B cell (primary cell): ENCODE measurements around the gene USP22. TPM values are rescaled to one million over a fixed set of nuclear protein-coding genes. Genes with fewer than 3 reads are reported as not detected.

Experiments
- ATAC-seq: fragments of 200-7000 bp; cut with Tn5 transposase; one replicate; pipeline ENCODE4 v1.10.0; 2021; ENCODE audit warnings: low read depth, mild to moderate bottlenecking, moderate number of reproducible peaks, moderate library complexity
- CTCF ChIA-PET: fragments of 350-600 bp; sonication (Branson Sonifier 250); formaldehyde crosslinking; loops from one replicate; lab custom pipeline; 2021; ENCODE audit warnings: antibody characterized with exemption, inconsistent platforms; lab: Charles Lee
- POLR2A ChIA-PET: fragments of 350-600 bp; sonication (Branson Sonifier 250); formaldehyde crosslinking; loops from one replicate; lab custom pipeline; 2021; ENCODE audit warnings: antibody characterized with exemption; lab: Charles Lee
- DNase-seq: peaks from one replicate; pipeline ENCODE4 v3.0.0; 2013
- H2AFZ ChIP-seq: 2 replicates; pipeline ENCODE4 v1.6.1; 2012; ENCODE audit warnings: mild to moderate bottlenecking, low read depth, low read length; ENCODE audit not compliant: insufficient read depth, poor library complexity, severe bottlenecking
- H3K27ac ChIP-seq, 2 donors: 1 replicate in 1 of 2; 2 replicates in 1 of 2; pipeline ENCODE4 v1.5.1; 2012 to 2013; ENCODE audit warnings: low read length in 2 of 2, mild to moderate bottlenecking in 2 of 2, moderate library complexity in 1 of 2
- H3K27me3 ChIP-seq, 4 experiments: fragments of 200-600 bp in 1 of 4; sonication (generic) in 1 of 4; replicated peaks in 1 of 4; 1 replicate in 2 of 4; 2 replicates in 2 of 4; pipeline versions ENCODE4 v1.6.1 to v1.7.0; 2013 to 2016; ENCODE audit warnings: low read length in 3 of 4, mild to moderate bottlenecking in 2 of 4, mixed read lengths in 1 of 4, moderate library complexity in 1 of 4; ENCODE audit not compliant: insufficient read depth in 4 of 4, control insufficient read depth in 3 of 4; ENCODE audit errors: control extremely low read depth in 1 of 4
- H3K36me3 ChIP-seq, 2 experiments: replicated peaks in 1 of 2; 1 replicate in 1 of 2; 2 replicates in 1 of 2; pipeline versions ENCODE4 v1.6.1 to v1.7.1; 2013; ENCODE audit warnings: low read length in 1 of 2; ENCODE audit not compliant: insufficient read depth in 2 of 2, control insufficient read depth in 1 of 2; ENCODE audit errors: control extremely low read depth in 1 of 2, extremely low read depth in 1 of 2
- H3K4me1 ChIP-seq, 2 donors: fragments of 200-600 bp in 1 of 2; sonication (generic) in 1 of 2; 1 replicate in 1 of 2; 2 replicates in 1 of 2; pipeline versions ENCODE4 v1.5.1 to v1.6.1; 2013 to 2017; ENCODE audit warnings: low read length in 2 of 2; ENCODE audit not compliant: control insufficient read depth in 2 of 2, insufficient read depth in 2 of 2
- H3K4me2 ChIP-seq: replicated peaks from 2 replicates; pipeline ENCODE3; 2012; ENCODE audit warnings: mild to moderate bottlenecking, low read depth, low read length; ENCODE audit not compliant: poor library complexity, severe bottlenecking
- H3K4me3 ChIP-seq, 5 experiments: fragments of 200-600 bp in 1 of 5; sonication (generic) in 1 of 5; 1 replicate in 3 of 5; 2 replicates in 2 of 5; pipeline versions ENCODE4 v1.5.1 to v1.7.0; 2011 to 2016; ENCODE audit warnings: low read length in 4 of 5, mild to moderate bottlenecking in 4 of 5, low read depth in 2 of 5, control low read depth in 1 of 5, moderate library complexity in 1 of 5; ENCODE audit not compliant: insufficient read depth in 1 of 5; ENCODE audit errors: control extremely low read depth in 1 of 5, extremely low read depth in 1 of 5
- H3K79me2 ChIP-seq: fragments of 200-600 bp; sonication (generic); one replicate; pipeline ENCODE4 v1.6.0; 2016; ENCODE audit warnings: low read length; ENCODE audit not compliant: control insufficient read depth, insufficient read depth
- H3K9ac ChIP-seq: fragments of 200-600 bp; sonication (generic); 2 replicates; pipeline ENCODE4 v1.6.1; 2017; ENCODE audit warnings: mild to moderate bottlenecking, low read length, moderate library complexity
- H3K9me3 ChIP-seq, 3 donors: one replicate each; pipeline versions ENCODE4 v1.6.1 to v1.7.1; 2013; ENCODE audit warnings: low read length in 2 of 3; ENCODE audit not compliant: control insufficient read depth in 2 of 3, insufficient read depth in 1 of 3; ENCODE audit errors: control extremely low read depth in 1 of 3
- H4K20me1 ChIP-seq: 2 replicates; pipeline ENCODE4 v1.6.0; 2012; ENCODE audit warnings: mild to moderate bottlenecking, low read length; ENCODE audit not compliant: insufficient read depth, control insufficient read depth, poor library complexity, severe bottlenecking
- H3K27ac Mint-ChIP-seq: one replicate; pipeline ENCODE4 v1.8.0; 2021; ENCODE audit warnings: mixed read lengths
- H3K27me3 Mint-ChIP-seq: one replicate; pipeline ENCODE4 v1.8.0; 2021; ENCODE audit warnings: mixed read lengths
- H3K4me1 Mint-ChIP-seq: one replicate; pipeline ENCODE4 v1.8.0; 2021; ENCODE audit warnings: mixed read lengths
- H3K4me3 Mint-ChIP-seq: one replicate; pipeline ENCODE4 v1.8.0; 2021; ENCODE audit warnings: mixed read lengths
- H3K9me3 Mint-ChIP-seq: one replicate; pipeline ENCODE4 v1.8.0; 2022; ENCODE audit warnings: mixed read lengths; ENCODE audit not compliant: insufficient read depth
- EZH2 ChIP-seq: IDR thresholded peaks from 2 replicates; pipeline ENCODE4 v1.6.1; 2012; ENCODE audit warnings: borderline replicate concordance, low read depth, mild to moderate bottlenecking, moderate library complexity, low read length; ENCODE audit not compliant: insufficient read depth, poor library complexity, severe bottlenecking
- WGBS: methylation state at CpG from one replicate; pipeline ENCODE4 v1.1.5; 2013; ENCODE audit warnings: missing lambda C conversion rate; ENCODE audit not compliant: insufficient coverage; 5-methylcytosine and 5-hydroxymethylcytosine counted together
- intact Hi-C: fragments of 100-400 bp; cut with micrococcal nuclease; formaldehyde crosslinking; loops from one replicate; pipeline ENCODE4 v1.10.0; 2022
- polyA plus RNA-seq: library from polyadenylated mRNA; depleted of rRNA; stranded (reverse); fragments of >200 nt; gene quantifications from 2 replicates; pipeline ENCODE4 v1.2.3, GENCODE V29; 2012
- total RNA-seq, 2 donors: library from RNA; stranded (reverse); fragments of 120-200 nt in 1 of 2; gene quantifications; 1 replicate in 1 of 2; 2 replicates in 1 of 2; pipeline versions ENCODE4 v1.2.3 to v1.2.4, GENCODE V29; 2013 to 2022
- TF ChIP-seq, protein P1 (sequence below): fragments of 200-600 bp; IDR thresholded peaks from one replicate; pipeline ENCODE4 v1.8.0; 2022; ENCODE audit warnings: antibody characterized with exemption, mild to moderate bottlenecking

The USP22 gene
- total and polyA plus RNA-seq, 2 donors (not counting 1 experiment from before 2014, with no cell fraction given), result 74.3 to 167 TPM

DNA sequence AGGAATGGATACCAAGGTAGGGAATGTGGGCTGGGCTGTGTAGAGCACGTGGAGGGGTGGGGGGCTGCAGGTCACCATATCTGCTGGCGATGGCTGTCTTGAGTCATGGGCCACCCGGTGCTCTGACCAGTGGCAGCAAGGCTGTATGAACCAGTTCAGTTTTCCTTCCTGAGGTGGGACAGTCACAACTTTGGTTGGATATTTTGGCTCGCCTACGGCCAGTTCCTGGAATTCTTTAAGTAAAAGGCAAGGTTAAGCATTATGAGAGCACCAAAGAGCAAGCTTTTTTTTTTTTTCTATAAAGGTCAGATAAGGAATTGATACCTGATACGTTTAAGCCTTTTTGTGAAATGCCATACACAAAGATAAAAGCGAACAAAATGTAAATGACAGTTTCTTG is 81.9 kb downstream of the USP22 start:
- no peak overlapping the region for H3K4me3 ChIP-seq
- WGBS, result 93% methylated on average over 5 of the region's 7 CpGs
- H3K27ac ChIP-seq, result no peak overlapping the region
- H3K4me1 ChIP-seq, result no peaks in the 10 kb centered on the region
- H3K4me3 Mint-ChIP-seq, result no peak overlapping the region
- H3K9me3 ChIP-seq, result no peaks in the 10 kb centered on the region
- no peaks in the 10 kb centered on the region for H3K79me2 ChIP-seq
- POLR2A ChIA-PET, result interaction anchor here (0.7 kb wide), 1 partner anchor 89 kb away, joined by 4 read pairs; no protein-coding TSS in a partner anchor
- no peak overlapping the region for H3K27ac Mint-ChIP-seq
- TF ChIP-seq, protein P1, sequence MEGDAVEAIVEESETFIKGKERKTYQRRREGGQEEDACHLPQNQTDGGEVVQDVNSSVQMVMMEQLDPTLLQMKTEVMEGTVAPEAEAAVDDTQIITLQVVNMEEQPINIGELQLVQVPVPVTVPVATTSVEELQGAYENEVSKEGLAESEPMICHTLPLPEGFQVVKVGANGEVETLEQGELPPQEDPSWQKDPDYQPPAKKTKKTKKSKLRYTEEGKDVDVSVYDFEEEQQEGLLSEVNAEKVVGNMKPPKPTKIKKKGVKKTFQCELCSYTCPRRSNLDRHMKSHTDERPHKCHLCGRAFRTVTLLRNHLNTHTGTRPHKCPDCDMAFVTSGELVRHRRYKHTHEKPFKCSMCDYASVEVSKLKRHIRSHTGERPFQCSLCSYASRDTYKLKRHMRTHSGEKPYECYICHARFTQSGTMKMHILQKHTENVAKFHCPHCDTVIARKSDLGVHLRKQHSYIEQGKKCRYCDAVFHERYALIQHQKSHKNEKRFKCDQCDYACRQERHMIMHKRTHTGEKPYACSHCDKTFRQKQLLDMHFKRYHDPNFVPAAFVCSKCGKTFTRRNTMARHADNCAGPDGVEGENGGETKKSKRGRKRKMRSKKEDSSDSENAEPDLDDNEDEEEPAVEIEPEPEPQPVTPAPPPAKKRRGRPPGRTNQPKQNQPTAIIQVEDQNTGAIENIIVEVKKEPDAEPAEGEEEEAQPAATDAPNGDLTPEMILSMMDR, result no peak
- TF ChIP-seq EZH2, result no peak
- H3K9me3 Mint-ChIP-seq, result no peaks in the 10 kb centered on the region
- no peak overlapping the region for H3K9ac ChIP-seq
- no peaks in the 10 kb centered on the region for H3K4me1 Mint-ChIP-seq
- H3K27me3 Mint-ChIP-seq, result peaks cover 22% of the 10 kb centered on the region
- H3K4me2 ChIP-seq, result no peak overlapping the region
- CTCF ChIA-PET, result no interaction called here
- ATAC-seq (no peak), DNase-seq (no peak)
- no peak overlapping the region for H2AFZ ChIP-seq
- H3K27me3 ChIP-seq, result no peaks in the 10 kb centered on the region
- H4K20me1 ChIP-seq, result no peaks in the 10 kb centered on the region
- H3K36me3 ChIP-seq, result no peaks in the 10 kb centered on the region
- intact Hi-C loops, result no loop called here

DNA sequence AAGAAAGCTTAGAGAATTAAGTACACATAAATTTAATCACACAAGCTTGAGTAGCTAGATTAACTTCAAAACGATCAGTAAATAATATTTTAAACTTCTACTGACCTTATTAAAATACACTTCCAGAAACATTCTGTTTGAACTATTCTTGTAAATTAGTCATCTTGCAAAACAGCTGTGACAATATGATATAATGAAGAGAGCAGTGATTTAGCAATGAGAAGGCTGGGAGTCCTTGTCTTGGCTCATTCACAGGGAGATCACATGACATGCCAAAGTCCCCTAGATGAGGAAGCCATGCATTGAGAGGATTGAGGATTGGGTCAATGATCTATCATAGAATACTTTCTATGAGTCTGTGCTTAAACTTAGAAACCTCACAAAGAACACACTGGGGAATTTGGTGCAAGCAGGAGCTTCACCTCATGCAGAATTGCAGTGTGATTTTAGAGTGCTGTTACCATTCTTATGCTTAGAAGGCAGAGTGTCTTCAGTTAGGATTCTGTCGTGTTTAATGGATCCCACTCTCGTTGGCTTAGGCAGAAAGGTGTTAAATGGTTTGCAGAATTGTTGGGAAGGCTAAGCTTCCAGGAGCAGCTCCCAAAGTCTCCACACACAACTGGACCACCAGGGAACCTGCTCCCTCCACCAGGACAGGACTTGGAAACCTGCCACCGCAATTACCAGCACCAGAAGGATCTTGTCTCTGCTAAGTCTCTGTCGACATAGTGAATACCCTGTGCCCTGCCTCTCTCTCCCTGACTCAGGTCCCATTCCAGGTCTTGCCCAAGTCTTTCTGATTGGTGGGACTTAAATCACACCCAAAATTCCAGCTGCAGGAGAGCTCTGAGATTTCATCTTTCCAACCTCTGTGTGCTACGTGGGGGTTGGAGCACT is 87.1 kb downstream of the USP22 start:
- no peak for TF ChIP-seq EZH2
- TF ChIP-seq, protein P1, result no peak
- Mint-ChIP-seq H3K27ac (no peak overlapping the region), H3K4me3 (no peak overlapping the region), H3K9me3 (no peaks in the 10 kb centered on the region), H3K4me1 (no peaks in the 10 kb centered on the region), H3K27me3 (peaks cover 25% of the 10 kb centered on the region)
- Histone ChIP-seq H3K4me2 (no peak overlapping the region), H3K9ac (no peak overlapping the region), H3K27me3 (peaks cover 0 to 4% (median 0%) of the 10 kb centered on the region in 4 experiments), H2AFZ (no peak overlapping the region), H3K4me3 (no peak overlapping the region), H3K36me3 (no peaks in the 10 kb centered on the region), H4K20me1 (no peaks in the 10 kb centered on the region), H3K9me3 (no peaks in the 10 kb centered on the region), H3K27ac (no peak overlapping the region), H3K4me1 (no peaks in the 10 kb centered on the region), H3K79me2 (no peaks in the 10 kb centered on the region)
- intact Hi-C loops, result no loop called here
- ChIA-PET CTCF (interaction anchor here (1.3 kb wide), 1 partner anchor 12 kb away, joined by 4 read pairs; no protein-coding TSS in a partner anchor), POLR2A (no interaction called here)
- no peak for DNase-seq
- WGBS, result 85% methylated on average over 2 of the region's 6 CpGs
- ATAC-seq, result no peak
